Glomerular endothelial cell (primary cell): ENCODE measurements around the gene FAM3C. TPM values are rescaled to one million over a fixed set of nuclear protein-coding genes. Genes with fewer than 3 reads are reported as not detected.
"Not testable (repeated sequence)": the region's sequence is repeated elsewhere in the genome, so short reads cannot be mapped to it uniquely, and the experiment has no call there.

Experiments used
- DNase-seq: peaks from one replicate; pipeline ENCODE4 v3.0.0-alpha.2; 2011; ENCODE audit warnings: low read depth, low spot score; ENCODE audit errors: extremely low read depth
- total RNA-seq: library from RNA; depleted of rRNA; stranded (reverse); fragments of >200 nt; gene quantifications from 2 replicates; pipeline ENCODE4 v1.2.3, GENCODE V29; 2015

The FAM3C gene
- total RNA-seq, 1 donor from 2014 or later = 45.2 TPM

- no peak for DNase-seq
Measured at GRCh38 chr7:121334875-121335648, 61.0 kb downstream of the FAM3C start.

GRCh38 chr7:121334376-121334775, 61.7 kb downstream of the FAM3C start:
- DNase-seq = no peak

- DNase-seq = no peak
Measured at GRCh38 chr7:121331574-121331973, 64.5 kb downstream of the FAM3C start.

- DNase-seq = no peak
Measured at GRCh38 chr7:121331048-121331447, 65.1 kb downstream of the FAM3C start.

GRCh38 chr7:121330053-121330833, 65.9 kb downstream of the FAM3C start:
- DNase-seq = no peak

- DNase-seq = no peak
Measured at GRCh38 chr7:121329191-121330052, 66.7 kb downstream of the FAM3C start.

GRCh38 chr7:121328508-121329190, 67.5 kb downstream of the FAM3C start, which contains the start of gene WNT16:
WNT16 (plus strand) TSS chr7:121329000; CDS start chr7:121329293, 293 bp downstream.
- DNase-seq = no peak

GRCh38 chr7:121327671-121328070, 68.4 kb downstream of the FAM3C start:
- no peak for DNase-seq

GRCh38 chr7:121323515-121324302, 72.4 kb downstream of the FAM3C start:
- DNase-seq = no peak

GRCh38 chr7:121322460-121322859, 73.6 kb downstream of the FAM3C start:
- no peak for DNase-seq

GRCh38 chr7:121315170-121315569, 80.9 kb downstream of the FAM3C start:
- not testable (repeated sequence) for DNase-seq

GRCh38 chr7:121313793-121314676, 82.1 kb downstream of the FAM3C start:
- DNase-seq = no peak

- no peak for DNase-seq
Measured at GRCh38 chr7:121313220-121313792, 82.8 kb downstream of the FAM3C start.

- DNase-seq = no peak
Measured at GRCh38 chr7:121307021-121307574, 89.0 kb downstream of the FAM3C start.

- DNase-seq = no peak
Measured at GRCh38 chr7:121306565-121306964, 89.5 kb downstream of the FAM3C start.

- DNase-seq = no peak
Measured at GRCh38 chr7:121305109-121305508, 91.0 kb downstream of the FAM3C start.

GRCh38 chr7:121304102-121304658, 91.9 kb downstream of the FAM3C start:
- no peak for DNase-seq
